HPDE6-E6E7 (cell line): Measurements from ENCODE around the gene SLC19A1.

Source experiments
- DNase-seq: peaks from one replicate; pipeline ENCODE4 v3.0.0; 2011; ENCODE audit warnings: missing footprints; ENCODE audit errors: extremely low spot score

The SLC19A1 gene

DNA sequence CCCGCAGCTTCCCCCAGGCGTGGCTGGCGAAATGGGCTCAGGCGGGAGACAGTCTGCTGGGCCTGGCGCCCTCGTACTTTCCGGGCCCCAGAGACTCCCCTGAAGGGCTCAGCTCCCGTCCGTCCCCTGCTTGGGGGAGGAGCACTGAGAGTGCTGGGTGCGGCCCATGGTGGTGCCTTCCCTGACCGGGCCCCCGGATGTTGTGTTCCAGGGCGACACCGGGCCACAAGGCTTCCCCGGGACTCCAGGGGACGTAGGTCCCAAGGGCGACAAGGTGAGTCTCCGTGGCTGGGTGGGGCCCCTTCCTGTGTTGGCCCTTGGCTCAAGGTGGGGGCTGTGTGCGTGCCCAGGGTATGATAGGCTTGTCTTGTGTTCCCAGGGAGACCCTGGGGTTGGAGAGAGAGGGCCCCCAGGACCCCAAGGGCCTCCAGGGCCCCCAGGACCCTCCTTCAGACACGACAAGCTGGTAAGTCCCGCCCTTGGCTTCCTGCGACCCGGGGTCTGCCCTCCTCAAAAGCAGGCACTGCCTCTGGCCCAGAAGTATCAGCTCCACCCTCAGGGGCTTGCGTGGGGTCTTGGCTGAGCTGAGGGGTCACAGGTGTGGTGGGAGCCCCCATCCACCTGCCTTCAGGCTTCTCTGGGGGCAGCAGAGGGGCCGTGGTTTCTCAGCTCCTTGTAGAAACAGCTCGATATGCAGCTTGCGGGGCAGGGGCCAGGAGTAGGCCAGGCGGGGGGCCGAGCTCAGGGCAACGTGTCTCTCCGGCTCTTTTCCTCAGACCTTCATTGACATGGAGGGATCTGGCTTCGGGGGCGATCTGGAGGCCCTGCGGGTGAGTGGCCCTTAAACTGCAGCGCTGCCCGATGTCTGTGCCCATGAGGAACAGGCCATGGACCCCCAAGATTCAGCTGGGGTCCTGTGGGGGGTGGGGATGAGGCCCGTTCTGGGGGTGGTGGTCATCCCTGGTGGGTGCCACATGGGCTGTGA is 62.3 kb downstream of the SLC19A1 start:
- no peak for DNase-seq

DNA sequence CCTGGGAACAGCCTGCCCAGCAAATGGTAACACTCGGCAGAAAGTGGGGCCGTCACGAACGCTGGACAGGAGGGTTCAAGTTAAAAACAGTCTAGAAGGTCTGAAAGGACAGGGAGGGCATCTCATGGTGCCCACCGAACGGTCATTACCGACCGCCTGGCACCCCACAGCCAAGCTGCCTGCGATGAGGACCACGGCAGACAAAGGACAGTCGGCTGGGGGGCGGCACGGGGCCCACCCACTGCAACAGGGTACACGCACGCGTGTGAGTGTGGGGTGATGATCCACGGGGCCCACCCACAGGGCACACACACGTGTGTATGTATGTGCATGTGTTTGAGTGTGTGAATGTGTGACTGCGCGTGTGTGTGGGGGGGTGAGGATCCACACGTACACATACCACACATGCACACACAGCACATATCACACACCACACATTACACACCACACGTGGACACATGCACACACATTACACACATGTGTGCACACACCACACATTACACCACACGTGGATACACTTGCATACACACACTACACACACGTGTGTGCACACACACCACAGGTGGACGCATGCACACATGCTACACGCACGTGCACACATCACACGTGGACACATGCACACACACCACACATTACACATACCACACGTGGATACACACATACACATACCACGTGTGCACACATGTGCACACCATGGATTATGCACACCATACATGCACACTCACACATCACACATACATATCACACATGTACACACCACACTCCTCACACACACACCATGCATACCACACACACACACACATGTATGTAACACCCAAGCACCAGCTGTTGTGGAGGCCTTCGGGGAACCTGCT is 63.2 kb downstream of the SLC19A1 start:
- no peak for DNase-seq

DNA sequence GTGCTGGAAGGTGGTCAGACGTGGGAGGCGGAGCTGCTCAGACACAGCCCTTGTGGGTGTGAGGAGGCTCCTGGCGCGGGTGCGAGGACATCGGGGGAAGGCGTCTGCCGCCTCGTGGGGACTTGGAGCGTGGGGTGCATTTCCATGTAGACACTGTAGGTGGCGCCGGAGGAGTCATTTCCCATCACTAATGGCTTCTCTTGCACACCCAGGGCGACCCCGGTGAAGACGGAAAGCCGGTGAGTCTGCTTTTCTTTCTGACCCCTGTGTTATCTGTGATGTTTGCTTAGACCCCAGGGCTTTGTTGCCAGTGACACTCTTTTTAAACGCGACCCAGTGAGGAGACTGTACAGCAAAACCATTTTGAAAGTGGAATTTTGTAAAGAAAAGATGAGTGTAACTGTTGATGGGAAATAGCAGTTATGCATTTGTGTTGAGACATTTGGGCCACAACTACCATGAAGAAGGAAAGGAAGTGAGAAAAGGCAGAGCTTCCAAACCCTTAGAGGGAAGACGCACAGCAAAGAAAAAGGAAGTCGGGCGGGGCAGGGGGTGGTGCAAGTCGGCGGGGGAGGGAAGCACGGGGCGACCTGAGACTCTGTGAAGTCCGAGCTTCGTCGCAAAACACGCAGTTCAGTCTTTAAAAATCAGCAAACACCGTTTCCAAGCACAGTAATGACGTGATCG is 64.0 kb downstream of the SLC19A1 start:
- DNase-seq = no peak

DNA sequence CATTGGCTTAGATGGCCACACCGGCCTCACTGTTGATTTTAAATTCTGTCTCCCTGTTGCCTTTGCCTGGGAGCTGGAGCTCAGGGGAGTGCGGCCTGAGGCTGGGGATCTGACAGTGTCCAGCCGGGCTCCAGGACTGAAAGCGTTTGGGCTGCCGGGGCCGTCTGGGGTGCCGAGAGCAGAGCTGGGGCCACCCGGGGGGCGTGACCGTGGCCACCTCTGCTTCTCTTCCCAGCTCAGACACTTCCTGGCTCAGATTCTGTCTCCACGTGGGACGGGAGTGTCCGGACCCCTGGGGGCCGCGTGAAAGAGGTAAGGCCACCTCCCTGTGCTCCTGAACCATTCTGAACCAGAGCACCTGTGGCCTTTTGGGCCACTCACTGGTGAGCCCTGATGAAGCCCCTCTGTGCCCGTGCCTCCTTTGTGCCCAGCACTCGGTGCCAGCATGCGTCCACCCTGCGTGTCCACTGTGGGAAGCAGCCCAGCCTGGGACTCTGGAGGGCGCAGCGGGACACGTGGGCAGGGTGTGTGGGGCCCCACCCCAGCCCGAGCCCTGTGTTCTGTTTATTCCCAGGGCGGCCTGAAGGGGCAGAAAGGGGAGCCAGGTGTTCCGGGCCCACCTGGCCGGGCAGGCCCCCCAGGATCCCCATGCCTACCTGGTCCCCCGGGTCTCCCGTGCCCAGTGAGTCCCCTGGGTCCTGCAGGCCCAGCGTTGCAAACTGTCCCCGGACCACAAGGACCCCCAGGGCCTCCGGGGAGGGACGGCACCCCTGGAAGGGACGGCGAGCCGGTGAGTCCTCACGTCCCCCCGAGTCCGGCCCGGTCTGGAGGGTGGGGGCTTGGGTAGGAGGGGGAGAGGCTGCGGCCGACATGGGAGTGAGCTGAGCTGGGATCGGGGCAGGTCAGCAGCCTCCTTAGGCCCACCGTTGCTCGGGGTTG is 64.8 kb downstream of the SLC19A1 start:
- no peak for DNase-seq

DNA sequence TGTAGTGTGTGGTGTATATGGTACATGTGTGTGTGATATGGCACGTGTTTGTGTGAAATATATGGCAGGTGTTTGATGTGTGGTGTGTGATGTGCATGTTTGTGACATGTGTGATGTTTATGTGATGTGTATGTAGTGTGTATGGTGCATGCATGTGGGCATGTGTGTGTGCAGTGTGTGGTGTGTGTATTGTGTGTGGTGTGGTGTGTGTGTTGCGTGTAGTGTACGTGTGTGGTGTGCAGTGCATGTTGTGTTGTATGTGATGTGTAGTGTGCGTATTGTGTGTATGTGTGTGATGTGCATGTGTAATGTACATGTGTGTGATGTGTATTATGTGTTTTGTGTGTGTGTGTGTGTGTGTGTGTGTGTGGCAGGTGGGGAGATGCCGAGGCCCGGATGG is 65.7 kb downstream of the SLC19A1 start:
- no peak for DNase-seq

DNA sequence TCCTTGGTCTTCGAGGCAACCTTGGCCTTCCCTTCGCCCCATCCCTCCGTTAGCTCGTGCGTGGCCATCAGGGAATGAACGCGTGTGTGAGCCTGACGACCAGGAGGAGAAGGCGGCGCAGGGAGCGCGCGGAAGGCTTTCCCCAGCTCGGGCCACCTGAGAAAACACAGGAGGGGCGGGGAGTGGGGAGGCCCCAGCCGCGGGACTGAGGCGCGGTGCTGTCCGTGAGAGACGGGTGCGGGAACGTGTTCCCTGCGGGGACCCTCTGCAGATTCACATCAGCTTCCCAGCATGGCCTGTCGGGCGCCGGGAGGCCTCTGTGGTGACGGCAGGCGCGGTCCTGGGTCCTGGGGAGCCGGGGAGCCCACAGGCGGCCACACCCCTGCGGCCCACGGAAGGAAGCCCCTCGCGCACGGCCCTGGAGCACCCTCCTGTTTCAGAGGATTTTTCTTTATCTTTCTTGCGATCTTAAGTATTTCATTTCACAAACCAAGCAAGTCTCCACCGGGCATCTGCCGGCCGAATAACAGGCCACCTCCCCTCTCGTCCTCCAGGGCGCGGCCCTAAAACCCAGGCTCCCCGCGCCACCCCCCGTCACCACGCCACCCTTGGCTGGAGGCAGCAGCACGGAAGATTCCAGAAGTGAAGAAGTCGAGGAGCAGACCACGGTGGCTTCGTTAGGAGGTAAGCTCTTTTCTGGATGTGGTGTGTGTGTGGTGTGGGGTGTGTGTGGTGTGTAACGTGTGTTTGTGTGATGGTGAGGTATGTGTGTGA is 66.3 kb downstream of the SLC19A1 start:
- DNase-seq = no peak

DNA sequence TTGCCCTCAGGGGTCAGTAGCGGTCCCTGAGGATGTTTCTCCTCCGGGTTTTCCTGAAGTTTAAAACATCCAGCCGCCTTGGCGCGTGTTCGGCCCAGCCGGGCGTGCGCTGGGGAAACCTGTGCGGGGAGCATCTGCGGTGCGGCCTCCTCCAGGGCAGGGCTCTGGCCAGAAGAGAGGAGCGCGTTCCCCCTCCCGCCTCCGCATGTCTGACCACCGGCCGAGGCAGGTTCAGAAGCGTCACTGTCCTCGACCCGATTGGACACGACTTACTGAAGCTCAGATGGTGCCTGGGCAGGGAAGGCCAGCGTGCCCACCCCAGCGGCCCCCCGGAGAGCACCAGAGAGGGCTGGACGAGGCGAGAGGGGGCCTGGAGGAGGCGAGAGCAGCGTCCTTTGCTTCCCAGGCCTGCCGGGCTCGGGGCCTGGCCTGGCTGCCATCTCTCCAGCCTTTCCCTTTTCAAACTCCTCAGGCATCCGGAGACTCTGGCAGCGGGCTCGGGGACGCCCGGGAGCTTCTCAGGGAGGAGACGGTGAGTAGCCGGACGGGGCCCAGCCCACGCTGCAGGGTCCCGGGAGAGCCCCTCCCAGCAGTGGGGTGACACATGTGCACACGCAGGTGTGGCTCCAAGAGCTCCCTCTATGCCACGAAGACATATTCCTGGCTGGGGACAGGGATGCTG is 67.1 kb downstream of the SLC19A1 start:
- no peak for DNase-seq

DNA sequence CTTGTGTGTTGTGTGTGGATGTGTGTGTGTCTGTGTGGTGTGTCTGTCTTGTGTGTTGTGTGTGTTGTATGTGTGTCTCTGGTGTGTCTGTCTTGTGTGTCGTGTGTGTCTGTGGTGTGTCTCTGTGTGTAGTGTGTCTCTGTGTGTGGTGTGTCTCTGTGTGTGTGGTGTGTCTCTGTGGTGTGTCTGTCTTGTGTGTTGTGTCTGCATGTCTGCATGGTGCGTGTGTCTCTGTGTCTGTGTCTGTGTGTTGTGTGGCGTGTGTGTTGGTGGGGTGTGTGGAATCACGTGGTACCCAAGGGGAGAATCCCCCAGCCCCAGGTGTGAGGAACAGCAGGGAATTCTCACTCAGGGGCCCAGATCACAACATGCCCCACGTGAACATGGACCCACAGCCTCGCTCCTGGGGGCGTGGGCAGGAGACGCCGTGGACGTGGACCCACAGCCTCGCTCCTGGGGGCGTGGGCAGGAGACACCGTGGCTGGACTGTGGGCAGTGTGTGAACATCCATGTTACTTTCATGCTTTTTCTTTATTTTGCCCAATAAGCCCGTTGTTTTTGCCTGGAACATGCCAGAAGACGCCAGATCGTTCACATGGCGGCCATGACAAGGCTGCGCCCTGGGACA is 67.8 kb downstream of the SLC19A1 start:
- no peak for DNase-seq

DNA sequence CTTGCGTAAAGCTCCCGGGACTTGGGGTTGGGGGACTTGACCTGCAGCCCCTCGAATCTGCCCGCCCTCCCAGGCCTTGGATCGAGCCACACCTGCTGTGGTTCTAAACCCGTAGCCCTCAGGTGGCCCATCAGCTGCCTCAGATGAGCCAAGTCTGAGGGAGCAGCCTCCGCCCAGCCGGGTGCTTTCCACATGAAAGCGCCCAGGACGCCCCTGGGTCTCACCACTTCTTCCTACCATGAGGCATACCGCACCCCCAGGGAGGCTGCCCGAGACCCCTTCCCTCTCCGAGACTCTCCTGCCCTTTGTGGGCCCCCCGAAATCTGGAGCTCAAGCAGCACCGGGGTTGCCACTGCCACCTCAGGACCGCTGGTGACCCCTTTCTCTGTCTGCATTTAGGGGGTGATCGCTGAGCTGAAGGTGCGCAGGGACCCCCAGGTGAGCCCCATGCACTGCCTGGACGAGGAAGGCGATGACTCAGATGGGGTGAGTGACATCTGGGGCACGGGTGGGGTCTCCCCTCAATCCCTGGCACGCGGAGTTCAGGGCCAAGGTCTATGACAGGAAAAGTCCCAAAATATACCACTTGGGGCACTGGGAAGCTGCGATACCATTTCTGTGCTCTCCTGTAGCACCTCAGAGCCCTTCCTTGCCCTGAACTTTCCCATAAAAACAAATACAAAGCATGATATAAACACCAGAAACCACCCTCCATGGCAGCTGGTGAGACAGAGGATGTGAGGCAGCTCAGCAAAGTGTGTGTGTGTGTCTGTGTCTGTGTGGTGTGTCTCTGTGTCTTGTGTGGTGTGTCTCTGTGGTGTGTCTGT is 68.5 kb downstream of the SLC19A1 start:
- DNase-seq = no peak

DNA sequence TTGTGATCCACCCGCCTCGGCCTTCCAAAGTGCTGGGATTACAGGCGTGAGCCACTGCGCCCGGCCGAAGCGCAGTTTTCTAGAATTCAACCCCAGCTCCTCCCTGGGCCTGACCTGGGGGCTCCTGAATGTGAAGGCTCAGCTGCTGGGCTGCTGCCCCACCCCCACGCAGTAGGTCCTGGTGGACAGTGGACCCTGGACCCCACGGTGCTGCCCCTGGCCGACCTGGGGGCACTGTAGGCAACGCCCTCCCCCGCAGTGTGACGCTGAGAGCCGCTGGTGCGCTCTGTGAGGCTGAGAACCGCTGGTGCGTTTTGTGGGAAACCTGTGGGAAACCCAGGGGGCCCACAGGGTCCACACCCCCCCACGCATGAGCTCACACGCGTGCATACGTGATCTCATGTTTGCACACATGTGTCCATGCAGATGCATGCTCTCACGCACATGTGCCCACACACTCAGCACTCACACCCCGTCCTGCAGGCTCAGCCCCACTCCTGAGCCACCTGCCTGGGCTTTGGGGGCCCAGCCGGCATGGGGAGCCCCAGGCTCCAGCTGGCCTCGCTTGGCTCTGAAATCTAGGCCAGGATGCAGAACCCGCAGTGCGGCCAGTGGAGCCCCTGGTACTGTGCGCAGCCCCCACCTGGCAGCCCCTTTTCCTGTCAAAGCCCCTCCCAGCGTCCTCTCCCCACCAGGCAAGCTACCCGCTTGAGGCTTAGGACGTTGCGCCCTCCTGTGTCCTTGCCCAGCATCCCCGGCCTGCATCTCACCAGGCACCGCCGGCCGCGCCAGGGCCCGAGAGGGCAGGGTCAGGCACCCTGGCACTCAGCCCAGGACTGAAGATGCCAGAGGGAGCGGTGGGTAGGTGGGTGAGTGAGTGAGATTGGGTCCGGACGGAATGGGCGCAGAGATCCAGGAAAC is 69.5 kb downstream of the SLC19A1 start:
- DNase-seq = no peak

DNA sequence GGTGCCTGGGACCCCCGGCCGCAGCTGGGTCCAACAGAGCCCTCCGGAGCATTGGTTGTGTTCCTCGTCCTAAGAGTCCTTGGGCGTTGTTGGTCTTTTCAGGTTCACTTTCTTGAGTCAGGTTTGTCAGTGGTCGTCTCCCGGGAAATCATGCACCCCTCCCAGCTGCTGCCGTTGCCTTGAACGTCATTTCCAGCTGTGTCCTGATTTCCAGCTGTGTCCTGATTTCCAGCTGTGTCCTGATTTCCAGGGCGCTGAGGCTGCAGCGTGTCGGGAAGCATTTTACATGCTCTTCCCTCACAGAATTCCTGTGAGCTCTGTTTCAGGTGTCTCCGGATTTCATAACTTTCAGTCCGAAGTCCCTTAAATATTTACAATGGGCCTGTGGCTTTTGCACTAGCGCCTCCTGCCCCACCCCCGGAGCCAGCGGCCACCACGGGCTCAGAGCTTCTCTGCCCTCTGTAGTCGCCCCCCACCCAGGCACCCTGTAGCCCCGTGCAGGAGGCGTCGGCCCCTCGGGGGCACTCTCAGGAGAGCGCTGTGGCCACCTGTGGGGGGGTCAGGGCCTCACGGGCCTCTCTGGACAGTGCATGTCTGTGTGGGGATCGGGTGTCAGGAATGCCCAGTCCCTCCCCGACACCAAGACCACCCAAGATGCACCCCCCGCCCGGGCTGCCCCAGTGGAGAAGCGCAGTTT is 70.6 kb downstream of the SLC19A1 start:
- no peak for DNase-seq

DNA sequence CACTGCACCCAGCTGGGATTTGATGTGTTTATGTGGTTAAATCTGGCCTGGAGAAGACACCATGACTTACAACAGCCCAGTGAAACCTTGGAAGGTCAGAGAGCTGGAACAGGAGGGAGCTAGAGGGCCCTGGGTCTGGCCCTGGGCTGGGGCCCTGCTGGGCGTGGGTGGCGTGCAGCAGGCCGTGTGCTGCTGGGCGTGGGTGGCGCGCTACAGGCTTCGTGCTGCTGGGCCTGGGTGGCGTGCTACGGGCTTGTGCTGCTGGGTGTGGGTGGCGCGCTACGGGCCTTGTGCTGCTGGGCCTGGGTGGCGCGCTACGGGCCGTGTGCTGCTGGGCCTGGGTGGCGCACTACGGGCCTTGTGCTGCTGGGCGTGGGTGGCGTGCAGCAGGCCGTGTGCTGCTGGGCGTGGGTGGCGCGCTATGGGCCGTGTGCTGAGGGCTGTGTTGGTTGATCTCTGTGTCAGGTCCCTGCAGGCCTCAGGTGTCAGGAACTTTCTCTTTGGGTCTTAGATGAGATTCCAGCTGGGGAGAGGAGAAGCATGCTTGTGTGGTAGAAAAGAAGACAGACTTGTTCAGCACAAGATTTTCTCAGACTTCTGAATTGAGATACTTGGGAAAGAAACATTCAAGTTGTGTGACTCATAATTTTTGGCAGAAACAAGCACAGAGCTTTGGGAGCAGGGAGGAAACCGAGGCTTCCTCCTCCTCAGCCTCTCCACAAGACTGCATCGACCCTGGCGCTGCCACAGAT is 71.3 kb downstream of the SLC19A1 start:
- peak; percentile 70 for DNase-seq

DNA sequence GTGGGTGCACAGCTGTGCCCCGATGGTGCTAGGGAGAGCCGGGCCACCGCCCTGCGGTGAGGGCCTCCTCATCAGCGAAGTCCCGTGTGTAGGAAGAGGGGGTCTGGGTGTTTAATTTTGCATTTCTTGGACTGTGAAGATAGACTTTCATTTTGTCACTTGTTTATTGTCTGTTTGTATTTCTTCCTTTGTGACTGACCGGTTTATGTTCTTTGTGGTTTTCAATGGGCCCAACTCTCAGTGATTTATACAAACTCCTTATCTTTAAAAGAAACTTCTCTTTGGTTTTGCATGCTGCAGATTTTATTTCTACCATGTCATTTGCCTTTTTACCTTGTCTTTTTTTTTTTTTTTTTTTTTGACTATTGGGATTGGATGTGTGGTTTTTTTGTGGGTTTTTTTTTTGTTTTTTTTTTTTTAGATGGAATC is 72.1 kb downstream of the SLC19A1 start:
- DNase-seq = no peak

DNA sequence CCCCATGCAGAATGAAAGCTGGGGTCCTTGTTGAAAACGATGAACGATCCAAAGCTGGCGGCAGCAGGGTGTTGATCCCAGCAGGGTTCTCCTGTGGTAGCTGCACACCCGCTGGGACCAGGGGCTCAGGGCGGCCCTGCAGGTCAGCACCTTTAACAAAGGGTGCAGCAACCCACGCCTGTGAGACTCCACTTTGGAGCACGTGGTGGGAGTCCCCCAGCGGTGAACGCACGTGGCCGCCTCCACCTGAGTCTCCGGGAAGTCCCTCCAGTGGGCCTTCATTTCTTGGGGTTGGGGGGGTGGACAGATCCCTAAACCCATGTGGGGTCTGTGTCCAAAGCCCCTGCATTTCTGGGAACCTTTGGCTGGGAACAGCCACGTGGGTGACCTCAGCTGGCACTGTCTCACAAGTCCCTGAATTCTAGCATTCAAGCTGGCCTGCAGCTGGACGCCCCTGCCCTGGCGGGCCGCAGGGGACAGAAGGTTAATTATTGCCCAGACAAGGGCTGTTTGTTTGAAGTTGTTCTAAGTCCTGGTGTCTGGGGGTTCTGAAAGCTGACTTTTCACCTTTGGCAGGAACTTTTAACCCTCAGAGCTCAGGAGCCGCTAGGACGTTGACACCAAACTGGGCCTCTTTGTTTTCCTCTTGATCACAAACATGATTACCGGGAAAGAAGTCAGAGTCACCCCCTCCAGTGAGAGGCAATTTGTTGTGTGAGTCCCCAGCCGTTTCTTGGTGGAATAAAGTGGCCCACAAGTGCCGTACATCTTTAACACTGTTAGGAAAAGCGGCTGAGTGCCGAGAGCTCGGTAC is 72.8 kb downstream of the SLC19A1 start:
- no peak for DNase-seq

DNA sequence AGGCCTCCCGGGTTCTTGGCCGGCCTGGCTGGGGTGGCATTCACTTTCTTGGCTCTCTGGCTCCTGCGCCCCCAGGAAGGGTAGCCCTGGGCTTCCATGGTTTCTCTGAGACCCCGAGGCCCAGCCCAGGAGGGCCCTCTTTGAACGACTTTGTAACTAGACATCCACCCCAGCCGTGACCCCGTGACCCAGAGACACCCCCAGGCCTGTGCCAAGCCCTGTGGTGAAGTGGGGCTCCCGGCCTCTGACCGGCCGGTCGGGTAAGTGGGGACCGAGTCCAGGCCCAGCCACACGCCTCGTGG is 73.3 kb downstream of the SLC19A1 start:
- DNase-seq = no peak
